ENCODE measurements around the gene SIX1.

- peak in 1 of 7 experiments; percentile 5 for TF ChIP-seq CTCF (IDR thresholded peaks at IDR 0.05)
- no peak for TF ChIP-seq POLR2A (IDR thresholded peaks at IDR 0.05)
Observed at GRCh38 chr14:60642270-60643140, 6.8 kb downstream of the SIX1 start.
